Smooth muscle cell (in vitro differentiated cells): ENCODE measurements around the gene RORB. TPM values are rescaled to one million over a fixed set of nuclear protein-coding genes. Genes with fewer than 3 reads are reported as not detected.

Experiments
- DNase-seq: peaks from one replicate; lab custom pipeline; 2025; ENCODE audit not compliant: unreplicated experiment; lab: John Stamatoyannopoulos, UW
- H2AFZ ChIP-seq: fragments of 200-600 bp; sonication (generic); 2 replicates; pipeline ENCODE4 v1.6.0; 2016; ENCODE audit warnings: antibody characterized with exemption, low read depth, mild to moderate bottlenecking
- H3F3A ChIP-seq: fragments of 200-600 bp; sonication (generic); 2 replicates; pipeline ENCODE4 v1.6.0; 2017; ENCODE audit warnings: antibody characterized with exemption, low read depth
- H3K27ac ChIP-seq: fragments of 200-600 bp; sonication (generic); 2 replicates; pipeline ENCODE4 v1.5.1; 2016; ENCODE audit warnings: low read depth, mild to moderate bottlenecking
- H3K27me3 ChIP-seq: fragments of 200-600 bp; sonication (generic); 2 replicates; pipeline ENCODE4 v1.6.1; 2016; ENCODE audit warnings: low read depth, mild to moderate bottlenecking
- H3K36me3 ChIP-seq: fragments of 200-600 bp; sonication (generic); 2 replicates; pipeline ENCODE4 v1.5.1; 2016; ENCODE audit warnings: low read depth
- H3K4me1 ChIP-seq: fragments of 200-600 bp; sonication (generic); 2 replicates; pipeline ENCODE4 v1.5.1; 2016; ENCODE audit warnings: low read depth
- H3K4me2 ChIP-seq: fragments of 200-600 bp; sonication (generic); 2 replicates; pipeline ENCODE4 v1.6.0; 2016; ENCODE audit warnings: mild to moderate bottlenecking
- H3K4me3 ChIP-seq: fragments of 200-600 bp; sonication (generic); 2 replicates; pipeline ENCODE4 v1.5.1; 2016; ENCODE audit warnings: mild to moderate bottlenecking
- H3K79me2 ChIP-seq: fragments of 200-600 bp; sonication (generic); 2 replicates; pipeline ENCODE4 v1.6.0; 2016; ENCODE audit warnings: low read depth, mild to moderate bottlenecking
- H3K9ac ChIP-seq: fragments of 200-600 bp; sonication (generic); 2 replicates; pipeline ENCODE4 v1.6.0; 2016; ENCODE audit warnings: low read depth
- H3K9me3 ChIP-seq: fragments of 200-600 bp; sonication (generic); replicated peaks from 2 replicates; pipeline ENCODE4 v1.5.1; 2016; ENCODE audit warnings: low read depth
- H4K20me1 ChIP-seq: fragments of 200-600 bp; sonication (generic); 2 replicates; pipeline ENCODE4 v1.6.0; 2016; ENCODE audit warnings: low read depth
- WGBS: methylation state at CpG from one replicate; pipeline ENCODE4 v1.1.7; 2016; ENCODE audit warnings: low lambda C conversion rate; 5-methylcytosine and 5-hydroxymethylcytosine counted together
- polyA plus RNA-seq: library from polyadenylated mRNA; unstranded; fragments of >200 nt; fragmentation: Nextera tagmentation; extraction: Ambion mirVana; gene quantifications from 2 replicates; pipeline ENCODE4 v1.2.1, GENCODE V29; 2016
- total RNA-seq: library from RNA; depleted of rRNA; stranded (reverse); fragments of >200 nt; gene quantifications from 2 replicates; pipeline ENCODE4 v1.2.3, GENCODE V29; 2014
- TF ChIP-seq, protein P1 (sequence below): fragments of 200-600 bp; sonication (generic); IDR thresholded peaks from 2 replicates; pipeline ENCODE4 v1.5.1; 2017; ENCODE audit warnings: borderline replicate concordance, mild to moderate bottlenecking, antibody characterized with exemption; ENCODE audit not compliant: insufficient read depth, poor library complexity, severe bottlenecking

Gene RORB
- total and polyA plus RNA-seq, 2 experiments from 2014 or later = 0.95 to 2.5 TPM

GRCh38 chr9:74721696-74722660, 224.8 kb downstream of the RORB start:
- Histone ChIP-seq H3K9ac (no peak overlapping the region), H3K79me2 (no peaks in the 10 kb centered on the region), H3K4me1 (no peaks in the 10 kb centered on the region), H3K9me3 (no peaks in the 10 kb centered on the region), H2AFZ (no peak overlapping the region), H4K20me1 (no peaks in the 10 kb centered on the region), H3K4me3 (no peak overlapping the region), H3K27ac (no peak overlapping the region), H3K27me3 (no peaks in the 10 kb centered on the region), H3K4me2 (no peak overlapping the region), H3K36me3 (no peaks in the 10 kb centered on the region), H3F3A (no peaks in the 10 kb centered on the region)
- no peak for DNase-seq
- TF ChIP-seq, protein P1, sequence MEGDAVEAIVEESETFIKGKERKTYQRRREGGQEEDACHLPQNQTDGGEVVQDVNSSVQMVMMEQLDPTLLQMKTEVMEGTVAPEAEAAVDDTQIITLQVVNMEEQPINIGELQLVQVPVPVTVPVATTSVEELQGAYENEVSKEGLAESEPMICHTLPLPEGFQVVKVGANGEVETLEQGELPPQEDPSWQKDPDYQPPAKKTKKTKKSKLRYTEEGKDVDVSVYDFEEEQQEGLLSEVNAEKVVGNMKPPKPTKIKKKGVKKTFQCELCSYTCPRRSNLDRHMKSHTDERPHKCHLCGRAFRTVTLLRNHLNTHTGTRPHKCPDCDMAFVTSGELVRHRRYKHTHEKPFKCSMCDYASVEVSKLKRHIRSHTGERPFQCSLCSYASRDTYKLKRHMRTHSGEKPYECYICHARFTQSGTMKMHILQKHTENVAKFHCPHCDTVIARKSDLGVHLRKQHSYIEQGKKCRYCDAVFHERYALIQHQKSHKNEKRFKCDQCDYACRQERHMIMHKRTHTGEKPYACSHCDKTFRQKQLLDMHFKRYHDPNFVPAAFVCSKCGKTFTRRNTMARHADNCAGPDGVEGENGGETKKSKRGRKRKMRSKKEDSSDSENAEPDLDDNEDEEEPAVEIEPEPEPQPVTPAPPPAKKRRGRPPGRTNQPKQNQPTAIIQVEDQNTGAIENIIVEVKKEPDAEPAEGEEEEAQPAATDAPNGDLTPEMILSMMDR = no peak
- 65% methylated on average over 5 of the region's 5 CpGs for WGBS

DNA sequence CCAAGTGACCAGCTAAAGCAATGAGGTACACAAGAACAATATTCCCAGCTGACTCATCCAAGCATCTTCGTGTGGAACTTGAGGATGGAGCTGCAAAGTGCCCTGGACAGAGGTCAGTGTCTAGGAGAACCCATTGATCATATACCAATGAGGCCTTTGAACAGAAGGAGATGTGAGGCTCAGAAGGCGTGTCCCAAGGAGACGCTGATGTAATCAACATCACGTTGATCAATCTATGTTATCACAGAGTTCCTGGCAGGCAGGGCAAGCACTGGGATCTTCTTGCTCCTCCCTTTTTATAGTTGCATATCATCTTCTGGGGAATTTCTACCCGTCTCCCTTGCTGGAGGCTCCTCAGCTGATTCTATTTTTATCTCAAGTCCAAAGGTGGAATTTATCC, 227.2 kb downstream of the RORB start:
- Histone ChIP-seq H3K36me3 (no peaks in the 10 kb centered on the region), H3K4me2 (no peak overlapping the region), H3F3A (no peaks in the 10 kb centered on the region), H3K27ac (no peak overlapping the region), H3K79me2 (no peaks in the 10 kb centered on the region), H3K4me1 (peaks cover 13% of the 10 kb centered on the region), H3K9ac (no peak overlapping the region), H4K20me1 (no peaks in the 10 kb centered on the region), H3K27me3 (no peaks in the 10 kb centered on the region), H3K9me3 (no peaks in the 10 kb centered on the region), H3K4me3 (no peak overlapping the region), H2AFZ (no peak overlapping the region)
- TF ChIP-seq, protein P1 = no peak
- WGBS = 84% methylated on average over 5 of the region's 5 CpGs
- no peak for DNase-seq

DNA sequence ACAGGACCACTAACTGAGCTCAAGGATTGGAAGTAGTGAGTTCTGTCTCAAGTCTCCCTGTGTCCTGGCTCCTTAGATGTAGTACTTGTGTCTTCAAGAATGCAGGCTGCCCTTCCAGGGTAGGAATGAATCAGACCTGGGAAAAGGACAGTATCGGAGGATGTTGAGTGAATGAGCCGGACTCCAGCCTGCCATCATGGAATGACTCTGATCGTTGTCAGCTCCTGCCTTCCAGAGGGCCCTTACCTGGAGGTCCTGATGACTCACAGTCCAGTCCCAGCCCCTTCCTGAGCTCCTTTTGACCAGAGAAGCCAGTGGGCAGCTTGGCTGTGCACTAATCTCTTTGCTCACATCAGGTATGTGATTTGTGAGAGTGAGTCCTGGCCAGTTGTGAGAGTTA, 229.4 kb downstream of the RORB start:
- H3F3A ChIP-seq = no peaks in the 10 kb centered on the region
- no peak overlapping the region for H2AFZ ChIP-seq
- no peak overlapping the region for H3K9ac ChIP-seq
- H3K27ac ChIP-seq = no peak overlapping the region
- H4K20me1 ChIP-seq = no peaks in the 10 kb centered on the region
- H3K4me3 ChIP-seq = no peak overlapping the region
- 63% methylated on average over 3 of the region's 3 CpGs for WGBS
- DNase-seq = no peak
- no peaks in the 10 kb centered on the region for H3K27me3 ChIP-seq
- no peak overlapping the region for H3K4me2 ChIP-seq
- no peaks in the 10 kb centered on the region for H3K36me3 ChIP-seq
- no peaks in the 10 kb centered on the region for H3K9me3 ChIP-seq
- H3K79me2 ChIP-seq = no peaks in the 10 kb centered on the region
- peaks cover 16% of the 10 kb centered on the region for H3K4me1 ChIP-seq
- TF ChIP-seq, protein P1 = no peak
